ENCODE results near the gene PCK1. TPM values are rescaled to one million over a fixed set of nuclear protein-coding genes. Genes with fewer than 3 reads are reported as not detected.
A peak's percentile ranks its signal among the peaks of the same experiment; 100 is the strongest.

PCK1 gene
- total and polyA plus RNA-seq, 2 of the 13 experiments (the other 11 are each of a cell fraction or from before 2014, with no cell fraction given), result 6.5 to 12.6 TPM

DNA sequence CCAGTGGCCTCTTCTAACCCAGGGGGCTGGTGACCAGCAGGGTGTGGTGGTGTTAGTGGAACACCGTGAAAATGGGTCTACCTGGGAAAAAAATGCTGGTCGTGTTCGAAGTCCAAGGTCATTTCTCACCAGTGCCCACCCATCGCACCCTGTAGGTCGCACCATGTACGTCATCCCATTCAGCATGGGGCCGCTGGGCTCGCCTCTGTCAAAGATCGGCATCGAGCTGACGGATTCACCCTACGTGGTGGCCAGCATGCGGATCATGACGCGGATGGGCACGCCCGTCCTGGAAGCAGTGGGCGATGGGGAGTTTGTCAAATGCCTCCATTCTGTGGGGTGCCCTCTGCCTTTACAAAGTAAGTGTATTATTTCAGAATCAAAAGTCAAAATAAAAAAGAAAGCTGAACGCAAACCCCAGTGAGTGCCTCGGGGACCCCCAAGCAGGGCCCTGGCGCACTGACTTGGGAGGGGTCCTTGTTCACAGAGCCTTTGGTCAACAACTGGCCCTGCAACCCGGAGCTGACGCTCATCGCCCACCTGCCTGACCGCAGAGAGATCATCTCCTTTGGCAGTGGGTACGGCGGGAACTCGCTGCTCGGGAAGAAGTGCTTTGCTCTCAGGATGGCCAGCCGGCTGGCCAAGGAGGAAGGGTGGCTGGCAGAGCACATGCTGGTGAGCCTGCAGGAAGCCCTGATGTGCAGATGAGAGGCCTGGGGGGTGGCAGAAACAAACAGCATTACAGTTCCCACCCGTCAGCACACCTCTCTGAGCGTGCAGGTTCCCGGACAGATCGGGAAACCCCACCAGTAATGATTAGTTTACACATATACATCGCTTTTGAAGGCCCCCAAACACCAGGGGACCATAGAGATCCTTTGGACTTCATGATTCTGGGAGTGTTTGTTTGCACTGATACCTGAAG lies 1.9 kb downstream of the PCK1 start:
- H3K4me1 ChIP-seq (ENCODE audit: insufficient read depth, low read length), result peaks cover 93% of the 10 kb centered on the region
- H3K36me3 ChIP-seq (replicated peaks in 1 of 2; ENCODE audit: control insufficient read depth in 1 of 2, insufficient read depth in 2 of 2, low read length in 2 of 2), result peaks cover 0 to 22% of the 10 kb centered on the region in 2 experiments; a peak in 2 of 5 replicates
- no peaks in the 10 kb centered on the region for H3K9me3 ChIP-seq (ENCODE audit: low read length)
- ChIA-PET CTCF (ENCODE audit: low intra/inter-chr PET ratio, low total read pairs) (no interaction called here), POLR2A (interaction anchor here (2.2 to 5.6 kb wide), 4 partner anchors 11 to 27 kb away, joined by 12 to 96 read pairs (median 35); no protein-coding TSS in a partner anchor)
- in situ Hi-C loops (cut with HindIII; ENCODE audit: extremely low pct_ligation_motif_present, low pct_unique_long_range_greater_than_20kb), result no loop called here
- no peak overlapping the region for H2AFZ ChIP-seq (ENCODE audit: low read length)
- BruUV-seq (replicated peaks), result no TSS peak
- ATAC-seq, result no peak
- H4K20me1 ChIP-seq (ENCODE audit: insufficient read depth, low read length), result no peaks in the 10 kb centered on the region; the same call in 1 of the 2 replicates
- H3K27me3 ChIP-seq (ENCODE audit: control insufficient read depth in 1 of 2, insufficient read depth in 2 of 2, low read length in 2 of 2), result peaks cover 0 to under 1% of the 10 kb centered on the region in 2 experiments; a peak in 3 of 5 replicates
- H3K79me2 ChIP-seq (ENCODE audit: insufficient read depth, low read length), result peaks cover 10% of the 10 kb centered on the region
- intact Hi-C loops (cut with micrococcal nuclease; ENCODE audit: unreplicated experiment), result no loop called here
- no peak for DNase-seq (ENCODE audit: low spot score)
- no peak for FAIRE-seq
- peak overlapping the region; percentile 77 for H3K4me2 ChIP-seq (ENCODE audit: low read depth, low read length)
- peak overlapping the region in 1 of 3 experiments; percentile 49; a peak in 1 of 6 replicates for H3K4me3 ChIP-seq (replicated peaks in 1 of 3; ENCODE audit: insufficient read depth in 1 of 3, low read depth in 2 of 3, low read length in 3 of 3)
- 92% methylated on average over 35 of the region's 35 CpGs for WGBS (ENCODE audit: low lambda C conversion rate)
- peak overlapping the region; percentile 76; the same call in 1 of the 2 replicates for H3K9ac ChIP-seq (ENCODE audit: insufficient read depth, low read depth, low read length)
- no peak overlapping the region for H3K27ac ChIP-seq (ENCODE audit: extremely low read length, insufficient read depth, low read length)
- TF ChIP-seq ZNF570 (CRISPR knock-in tag; IDR thresholded peaks at IDR 0.05; ENCODE audit: borderline replicate concordance), result no peak
- TF ChIP-seq NFKBIZ (CRISPR knock-in tag; IDR thresholded peaks at IDR 0.05), result no peak
- TF ChIP-seq JUN (CRISPR knock-in tag; IDR thresholded peaks at IDR 0.05), result no peak
- no peak for TF ChIP-seq RFXAP (CRISPR knock-in tag; IDR thresholded peaks at IDR 0.05; ENCODE audit: borderline replicate concordance)
- TF ChIP-seq NFE2L1 (CRISPR knock-in tag; IDR thresholded peaks at IDR 0.05; ENCODE audit: borderline replicate concordance), result no peak
- TF ChIP-seq ZC3H4 (CRISPR knock-in tag; IDR thresholded peaks at IDR 0.05; ENCODE audit: borderline replicate concordance), result no peak
- TF ChIP-seq NCOA5 (CRISPR knock-in tag; IDR thresholded peaks at IDR 0.05), result no peak
- TF ChIP-seq RCOR2 (CRISPR knock-in tag; IDR thresholded peaks at IDR 0.05), result no peak
- TF ChIP-seq, protein P1, sequence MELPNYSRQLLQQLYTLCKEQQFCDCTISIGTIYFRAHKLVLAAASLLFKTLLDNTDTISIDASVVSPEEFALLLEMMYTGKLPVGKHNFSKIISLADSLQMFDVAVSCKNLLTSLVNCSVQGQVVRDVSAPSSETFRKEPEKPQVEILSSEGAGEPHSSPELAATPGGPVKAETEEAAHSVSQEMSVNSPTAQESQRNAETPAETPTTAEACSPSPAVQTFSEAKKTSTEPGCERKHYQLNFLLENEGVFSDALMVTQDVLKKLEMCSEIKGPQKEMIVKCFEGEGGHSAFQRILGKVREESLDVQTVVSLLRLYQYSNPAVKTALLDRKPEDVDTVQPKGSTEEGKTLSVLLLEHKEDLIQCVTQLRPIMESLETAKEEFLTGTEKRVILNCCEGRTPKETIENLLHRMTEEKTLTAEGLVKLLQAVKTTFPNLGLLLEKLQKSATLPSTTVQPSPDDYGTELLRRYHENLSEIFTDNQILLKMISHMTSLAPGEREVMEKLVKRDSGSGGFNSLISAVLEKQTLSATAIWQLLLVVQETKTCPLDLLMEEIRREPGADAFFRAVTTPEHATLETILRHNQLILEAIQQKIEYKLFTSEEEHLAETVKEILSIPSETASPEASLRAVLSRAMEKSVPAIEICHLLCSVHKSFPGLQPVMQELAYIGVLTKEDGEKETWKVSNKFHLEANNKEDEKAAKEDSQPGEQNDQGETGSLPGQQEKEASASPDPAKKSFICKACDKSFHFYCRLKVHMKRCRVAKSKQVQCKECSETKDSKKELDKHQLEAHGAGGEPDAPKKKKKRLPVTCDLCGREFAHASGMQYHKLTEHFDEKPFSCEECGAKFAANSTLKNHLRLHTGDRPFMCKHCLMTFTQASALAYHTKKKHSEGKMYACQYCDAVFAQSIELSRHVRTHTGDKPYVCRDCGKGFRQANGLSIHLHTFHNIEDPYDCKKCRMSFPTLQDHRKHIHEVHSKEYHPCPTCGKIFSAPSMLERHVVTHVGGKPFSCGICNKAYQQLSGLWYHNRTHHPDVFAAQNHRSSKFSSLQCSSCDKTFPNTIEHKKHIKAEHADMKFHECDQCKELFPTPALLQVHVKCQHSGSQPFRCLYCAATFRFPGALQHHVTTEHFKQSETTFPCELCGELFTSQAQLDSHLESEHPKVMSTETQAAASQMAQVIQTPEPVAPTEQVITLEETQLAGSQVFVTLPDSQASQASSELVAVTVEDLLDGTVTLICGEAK (IDR thresholded peaks at IDR 0.05), result no peak
- TF ChIP-seq, protein P1 (CRISPR knock-in tag; IDR thresholded peaks at IDR 0.05), result peak; percentile 31; the same call in 1 of the 2 replicates
- no peak for TF ChIP-seq GABPA (IDR thresholded peaks at IDR 0.05; ENCODE audit: low read depth, low read length)
- no peak for TF ChIP-seq GABPA (CRISPR knock-in tag; IDR thresholded peaks at IDR 0.05; ENCODE audit: low read depth)
- no peak for TF ChIP-seq ZNF691 (CRISPR knock-in tag; IDR thresholded peaks at IDR 0.05; ENCODE audit: borderline replicate concordance, low read depth)
- TF ChIP-seq ZBTB7A (CRISPR knock-in tag; IDR thresholded peaks at IDR 0.05), result peak; percentile 20; the same call in 1 of the 2 replicates
- no peak for TF ChIP-seq MAFF (IDR thresholded peaks at IDR 0.05; ENCODE audit: low read depth, low read length)
